ENCODE measurements around the gene TPRX1.
A peak's percentile ranks its signal among the peaks of the same experiment; 100 is the strongest.
"Not testable (repeated sequence)": the region's sequence is repeated elsewhere in the genome, so short reads cannot be mapped to it uniquely, and the experiment has no call there.

The TPRX1 gene

DNA sequence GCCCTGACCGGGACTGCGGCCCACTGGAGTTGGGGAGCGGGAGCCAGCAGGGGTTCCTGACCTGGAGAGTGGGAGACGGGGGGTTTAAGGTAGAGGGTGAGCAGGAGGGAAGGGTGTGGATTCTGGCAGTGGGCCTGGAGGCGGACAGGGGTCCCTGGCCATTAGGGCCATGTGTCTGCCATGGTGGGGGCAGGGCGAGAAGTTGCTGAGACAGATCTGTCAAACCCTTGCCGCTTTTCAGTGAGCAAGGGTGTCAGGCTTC lies 38.1 kb downstream of the TPRX1 start:
- no peak for DNase-seq

DNA sequence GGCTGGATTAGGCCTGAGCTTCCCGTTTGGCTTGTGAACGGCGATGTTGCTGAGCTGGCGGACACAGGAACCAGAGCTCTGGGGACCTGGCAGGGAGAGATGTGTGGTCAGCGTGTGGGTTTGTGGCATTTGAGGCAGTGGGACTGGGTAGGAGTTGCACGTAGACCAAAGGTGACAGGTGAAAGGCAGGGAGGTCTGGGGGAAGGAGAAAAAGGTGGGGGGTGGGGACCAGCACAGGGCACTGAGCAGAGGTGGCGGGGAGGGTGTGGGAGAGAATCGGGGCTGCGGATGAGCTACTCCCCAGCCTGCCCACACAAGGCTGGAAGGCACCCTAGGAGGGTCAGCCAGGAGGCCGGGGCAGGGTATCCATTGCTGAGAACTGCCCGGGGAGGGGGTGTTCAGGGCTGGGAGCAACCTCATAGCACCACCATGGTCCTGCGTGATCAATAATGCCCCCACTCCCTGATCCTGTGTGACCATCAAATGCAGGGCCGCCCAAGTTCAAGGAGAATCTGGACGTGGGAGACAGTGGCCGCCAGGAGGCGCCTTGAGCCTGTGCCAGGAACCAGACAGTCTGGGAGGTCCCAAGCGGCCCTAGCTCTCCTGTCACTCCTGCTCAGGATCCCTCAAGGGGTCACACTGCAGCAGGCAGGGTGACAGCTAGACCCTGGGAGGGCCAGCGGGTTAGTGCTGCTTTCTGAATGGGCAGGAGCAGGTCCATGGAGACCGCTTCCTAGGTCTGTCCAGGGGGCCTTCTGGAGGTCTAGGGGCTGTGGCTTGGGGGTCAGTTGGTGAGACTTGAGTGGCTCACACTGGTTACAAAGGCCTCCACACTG lies 38.6 kb downstream of the TPRX1 start:
- DNase-seq, result peak; percentile 75

GRCh38 chr19:47764705-47765104 lies 39.6 kb downstream of the TPRX1 start:
- DNase-seq, result not testable (repeated sequence)

DNA sequence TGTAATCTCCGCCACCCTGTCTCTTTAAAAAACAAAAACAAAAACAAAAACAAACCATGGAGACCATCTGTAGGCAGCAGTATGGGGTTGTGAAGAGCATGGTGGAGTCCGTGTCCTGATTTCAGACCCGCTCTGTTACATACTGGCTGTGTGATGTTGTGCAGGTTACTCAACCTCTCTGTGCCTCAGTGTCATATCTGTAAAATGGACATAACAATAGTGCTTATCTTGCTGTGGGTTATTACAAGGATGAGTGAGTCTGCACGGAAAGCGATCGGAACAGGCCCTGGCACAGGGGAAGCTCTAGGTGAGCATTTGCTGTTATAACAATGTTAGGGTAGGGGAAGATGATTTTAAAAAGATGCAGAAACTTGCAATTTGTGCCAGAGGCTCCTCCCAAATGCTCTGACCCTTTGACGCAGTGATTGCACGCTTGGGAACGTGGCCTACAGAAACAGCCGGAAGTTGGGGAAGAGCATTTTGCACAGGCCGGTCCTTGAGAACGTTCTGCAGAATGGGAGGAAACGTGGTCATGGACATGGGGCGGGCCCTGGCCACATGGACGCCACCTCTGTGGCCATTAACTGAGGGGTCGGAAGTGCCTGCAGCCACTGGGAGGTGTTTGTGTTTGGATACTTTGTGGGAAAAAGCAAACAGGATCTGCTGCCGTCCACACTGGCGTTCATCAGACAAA lies 41.6 kb downstream of the TPRX1 start:
- DNase-seq, result no peak

GRCh38 chr19:47762151-47762550 lies 42.2 kb downstream of the TPRX1 start:
- no peak for DNase-seq

DNA sequence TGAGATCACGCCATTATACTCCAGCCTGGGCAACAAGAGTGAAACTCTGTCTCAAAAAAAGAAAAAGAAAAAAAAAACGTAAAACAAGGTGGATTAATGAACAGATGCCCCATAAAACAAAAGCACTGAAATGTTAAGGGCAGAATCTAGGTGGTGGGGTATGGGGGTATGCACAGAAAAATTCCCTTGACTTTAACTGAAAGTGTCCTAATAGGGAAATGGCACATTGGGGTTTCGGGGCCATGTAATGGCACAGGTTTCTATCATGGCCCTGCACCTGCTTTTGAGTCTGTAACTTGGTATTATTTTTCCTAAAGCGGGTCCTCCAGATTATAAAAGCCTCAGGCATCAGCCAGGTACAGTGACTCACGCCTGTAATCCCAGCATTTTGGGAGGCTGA lies 42.8 kb downstream of the TPRX1 start:
- no peak for DNase-seq

DNA sequence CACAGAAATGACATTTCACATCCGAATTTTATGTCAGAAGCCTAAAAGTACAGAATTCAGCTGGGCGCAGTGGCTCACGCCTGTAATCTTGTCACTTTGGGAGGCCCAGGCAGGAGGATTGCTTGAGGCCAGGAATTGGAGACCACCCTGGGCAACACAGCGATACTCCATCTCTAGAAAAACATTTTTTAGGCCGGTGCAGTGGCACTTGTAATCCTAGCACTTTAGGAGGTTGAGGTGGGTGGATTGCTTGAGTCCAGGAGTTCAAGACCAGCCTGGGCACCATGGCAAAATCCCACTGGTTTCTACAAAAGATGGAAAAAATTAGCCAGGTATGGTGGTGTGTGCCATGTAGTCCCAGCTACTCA lies 43.7 kb downstream of the TPRX1 start:
- no peak for DNase-seq

DNA sequence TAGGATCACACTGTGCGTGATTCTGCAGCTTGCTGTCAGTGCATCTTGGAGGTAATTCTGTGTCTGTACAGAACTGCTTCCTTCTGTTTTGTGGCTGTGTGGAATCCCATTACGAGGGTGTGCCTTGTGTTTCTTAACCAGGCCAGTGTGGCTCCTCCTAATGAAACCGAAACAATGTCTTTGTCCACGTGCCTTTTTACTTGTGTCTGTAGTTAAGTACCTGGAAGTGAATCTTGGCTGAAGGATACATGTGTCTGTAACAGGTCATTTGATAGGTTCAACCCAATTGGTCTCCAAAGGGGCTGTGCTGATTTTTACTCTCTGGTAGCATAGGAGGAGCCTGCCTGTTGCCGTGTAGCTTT lies 45.9 kb downstream of the TPRX1 start:
- no peak for DNase-seq

- no peak for DNase-seq
These were observed 46.5 kb downstream of the TPRX1 start for GRCh38 chr19:47757617-47758442.

- no peak for DNase-seq
These were observed 47.3 kb downstream of the TPRX1 start for GRCh38 chr19:47756953-47757608.

GRCh38 chr19:47756627-47756929 lies 47.8 kb downstream of the TPRX1 start:
- no peak for DNase-seq

- no peak for DNase-seq
These were observed 48.4 kb downstream of the TPRX1 start for GRCh38 chr19:47755762-47756626.

GRCh38 chr19:47755065-47755761 lies 49.1 kb downstream of the TPRX1 start:
- no peak for DNase-seq

DNA sequence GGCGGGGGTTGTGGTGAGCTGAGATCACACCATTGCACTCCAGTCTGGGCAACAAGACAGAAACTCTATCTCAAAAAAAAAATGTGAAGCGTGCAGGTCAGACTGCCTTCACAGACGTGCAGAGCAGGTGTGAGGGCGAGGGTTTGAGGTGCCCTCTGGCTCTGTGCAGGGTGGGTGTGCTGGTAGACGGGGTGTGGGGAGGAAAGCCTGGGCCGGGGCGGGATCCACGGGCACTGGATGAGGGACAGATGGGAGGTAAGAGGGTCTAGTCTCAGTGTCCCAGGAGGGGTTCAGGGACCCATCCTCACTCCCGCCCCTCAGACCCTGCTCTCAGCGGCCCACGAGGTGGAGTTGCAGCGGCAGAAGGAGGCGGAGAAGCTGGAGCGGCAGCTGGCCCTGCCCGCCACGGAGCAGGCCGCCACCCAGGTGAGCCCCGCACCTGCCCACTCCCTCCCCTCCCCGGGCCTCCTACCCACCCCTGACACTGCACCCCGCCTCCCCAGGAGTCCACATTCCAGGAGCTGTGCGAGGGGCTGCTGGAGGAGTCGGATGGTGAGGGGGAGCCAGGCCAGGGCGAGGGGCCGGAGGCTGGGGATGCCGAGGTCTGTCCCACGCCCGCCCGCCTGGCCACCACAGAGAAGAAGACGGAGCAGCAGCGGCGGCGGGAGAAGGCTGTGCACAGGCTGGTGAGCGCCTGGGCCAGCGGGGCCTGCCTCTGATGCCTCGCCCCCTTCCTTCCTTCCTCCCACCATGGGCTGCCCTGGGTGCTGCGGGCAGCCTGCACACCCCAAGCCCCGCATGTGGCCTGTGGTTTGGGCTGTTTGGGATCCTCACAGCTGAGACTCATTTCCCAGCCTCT lies 49.9 kb downstream of the TPRX1 start:
- DNase-seq, result no peak

GRCh38 chr19:47752440-47753211 lies 51.7 kb downstream of the TPRX1 start:
- no peak for DNase-seq

Data from NCI-H146 (cell line).